ENCODE data around the gene TSC1.

TSC1 gene

GRCh38 chr9:132984202-132985070 lies 40.0 kb upstream of the TSC1 start:
- in situ Hi-C loops (cut with MboI; ENCODE audit: low sequenced_read_pairs, unreplicated experiment), result no loop called here
- no peak for DNase-seq (ENCODE audit: low spot score)
- TF ChIP-seq CTCF (IDR thresholded peaks at IDR 0.05; ENCODE audit: borderline replicate concordance, control extremely low read depth, extremely low read depth, insufficient read depth, missing control alignments), result no peak

GRCh38 chr9:132983491-132984201 lies 39.2 kb upstream of the TSC1 start:
- no peak for DNase-seq (ENCODE audit: low spot score)
- no peak for TF ChIP-seq CTCF (IDR thresholded peaks at IDR 0.05; ENCODE audit: borderline replicate concordance, control extremely low read depth, extremely low read depth, insufficient read depth, missing control alignments)
- in situ Hi-C loops (cut with MboI; ENCODE audit: low sequenced_read_pairs, unreplicated experiment), result no loop called here

- TF ChIP-seq CTCF (IDR thresholded peaks at IDR 0.05; ENCODE audit: borderline replicate concordance, control extremely low read depth, extremely low read depth, insufficient read depth, missing control alignments), result no peak
- in situ Hi-C loops (cut with MboI; ENCODE audit: low sequenced_read_pairs, unreplicated experiment), result no loop called here
- DNase-seq (ENCODE audit: low spot score), result peak; percentile 31
Measured at GRCh38 chr9:132982458-132982857, 38.0 kb upstream of the TSC1 start.

- in situ Hi-C loops (cut with MboI; ENCODE audit: low sequenced_read_pairs, unreplicated experiment), result no loop called here
- no peak for TF ChIP-seq CTCF (IDR thresholded peaks at IDR 0.05; ENCODE audit: borderline replicate concordance, control extremely low read depth, extremely low read depth, insufficient read depth, missing control alignments)
- DNase-seq (ENCODE audit: low spot score), result no peak
Measured at GRCh38 chr9:132980157-132980556, 35.7 kb upstream of the TSC1 start.

GRCh38 chr9:132978451-132979131 lies 34.2 kb upstream of the TSC1 start, which contains the start of gene GFI1B:
TSS of gene GFI1B (plus strand) at chr9:132978694. CDS start at chr9:132986679, 7,985 bp downstream.
- TF ChIP-seq CTCF (IDR thresholded peaks at IDR 0.05; ENCODE audit: borderline replicate concordance, control extremely low read depth, extremely low read depth, insufficient read depth, missing control alignments), result no peak
- in situ Hi-C loops (cut with MboI; ENCODE audit: low sequenced_read_pairs, unreplicated experiment), result no loop called here
- DNase-seq (ENCODE audit: low spot score), result no peak

GRCh38 chr9:132978112-132978450 lies 33.7 kb upstream of the TSC1 start:
- in situ Hi-C loops (cut with MboI; ENCODE audit: low sequenced_read_pairs, unreplicated experiment), result no loop called here
- no peak for DNase-seq (ENCODE audit: low spot score)
- no peak for TF ChIP-seq CTCF (IDR thresholded peaks at IDR 0.05; ENCODE audit: borderline replicate concordance, control extremely low read depth, extremely low read depth, insufficient read depth, missing control alignments)
